ENCODE data around the gene CDC42EP5. TPM values are rescaled to one million over a fixed set of nuclear protein-coding genes. Genes with fewer than 3 reads are reported as not detected.
"Not testable (repeated sequence)": the region's sequence is repeated elsewhere in the genome, so short reads cannot be mapped to it uniquely, and the experiment has no call there.

Gene CDC42EP5
- polyA plus RNA-seq, 3 donors = 18.7 to 44.1 (median 37.1) TPM

DNA sequence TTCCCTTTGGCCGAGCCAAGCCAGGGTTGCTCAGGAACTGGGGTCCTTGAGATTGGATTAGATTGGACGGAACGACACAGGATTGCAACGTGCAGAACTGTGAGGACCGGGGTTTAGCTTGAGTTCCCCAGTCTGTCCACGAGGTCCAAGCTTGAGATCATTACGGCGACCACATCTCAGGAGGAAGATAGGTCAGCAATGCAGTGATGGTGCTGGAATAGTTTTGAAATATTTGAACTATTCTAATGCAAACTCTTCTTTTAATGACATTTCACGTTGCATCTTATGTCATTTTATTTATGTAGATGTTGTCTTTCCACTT, 25.3 kb upstream of the CDC42EP5 start:
- not testable (repeated sequence) for DNase-seq (ENCODE audit: extremely low read depth in 1 of 11, low read depth in 9 of 11, low spot score in 4 of 11)

DNA sequence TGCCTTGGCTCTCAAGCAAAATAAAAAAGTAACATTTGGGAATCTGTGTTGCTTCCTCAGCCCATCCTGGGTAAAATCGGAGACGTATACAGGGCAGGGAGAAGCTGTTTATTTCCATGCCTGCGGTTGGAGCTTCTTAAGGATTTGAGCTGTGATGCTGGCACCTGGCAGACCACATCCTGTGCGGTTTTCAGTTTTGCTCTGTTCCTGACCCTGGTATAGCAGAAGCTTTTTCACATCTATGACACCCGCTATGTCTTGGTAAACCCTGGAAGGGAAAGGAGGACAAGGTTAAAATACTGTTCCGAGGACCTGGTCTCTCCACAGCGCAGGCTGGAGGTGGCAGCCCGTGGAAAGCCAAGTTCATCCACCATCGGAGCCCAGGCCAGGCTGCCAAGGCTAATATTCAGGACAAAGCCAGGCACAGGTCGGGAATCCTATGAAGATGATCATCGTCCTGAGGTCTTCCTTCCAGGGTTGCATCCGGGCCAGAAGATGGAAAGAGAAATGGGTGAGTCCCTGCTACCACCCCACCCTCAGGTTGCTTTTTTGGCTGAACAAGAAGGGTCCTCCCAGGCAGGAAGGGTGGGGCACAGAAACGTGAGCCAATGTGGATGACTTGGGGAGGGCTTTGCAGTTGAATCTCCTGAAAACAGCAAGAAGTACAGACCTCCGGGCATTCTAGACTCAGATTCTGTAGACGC, 24.8 kb upstream of the CDC42EP5 start:
- not testable (repeated sequence) for DNase-seq (ENCODE audit: extremely low read depth in 1 of 11, low read depth in 9 of 11, low spot score in 4 of 11)

DNA sequence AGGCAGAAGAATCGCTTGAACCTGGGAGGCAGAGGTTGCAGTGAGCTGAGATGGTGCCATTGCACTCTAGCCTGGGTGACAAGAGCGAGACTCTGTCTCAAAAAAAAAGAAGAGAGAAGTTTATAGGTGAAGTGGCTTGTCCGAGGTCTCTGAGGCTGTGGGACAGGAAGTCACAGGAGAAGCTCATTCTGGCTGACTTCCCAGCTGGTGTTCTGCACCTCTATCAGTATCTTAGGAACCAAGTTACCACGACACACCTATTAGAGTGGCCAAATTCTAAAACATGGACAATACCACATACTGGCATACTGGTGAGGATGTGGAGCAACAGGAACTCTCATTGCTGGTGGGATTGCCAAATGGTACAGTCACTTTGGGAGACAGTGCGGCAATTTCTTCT, 22.2 kb upstream of the CDC42EP5 start:
- not testable (repeated sequence) for DNase-seq (ENCODE audit: extremely low read depth in 1 of 11, low read depth in 9 of 11, low spot score in 4 of 11)

DNA sequence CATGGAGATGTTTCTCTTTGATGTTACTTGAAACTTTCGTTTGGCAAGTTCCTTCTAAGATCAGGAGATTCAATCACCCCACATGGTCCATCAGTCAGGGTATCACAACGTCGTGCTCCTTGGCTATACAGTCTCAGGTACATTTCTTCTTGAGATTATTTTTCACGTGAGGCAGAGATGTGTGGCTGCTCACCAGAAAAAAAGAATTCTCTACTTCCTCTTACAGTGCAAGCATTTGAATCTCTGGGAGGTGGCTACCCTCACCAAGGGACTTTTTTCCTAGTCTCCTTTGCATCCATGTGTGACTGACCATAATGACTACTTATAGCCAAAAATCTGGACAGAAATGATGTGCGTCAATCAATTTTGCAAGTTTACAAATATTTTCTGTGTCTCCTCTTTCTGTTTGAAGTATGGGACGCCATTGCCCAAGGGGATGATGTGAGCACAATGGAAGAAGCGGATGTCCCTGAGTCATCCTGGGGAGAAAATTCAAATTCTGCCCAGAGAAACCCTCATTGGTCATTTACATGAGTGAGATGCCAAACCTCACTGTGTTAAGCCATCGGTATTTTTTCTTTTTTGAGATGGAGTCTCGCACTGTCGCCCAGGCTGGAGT, 21.0 kb upstream of the CDC42EP5 start:
- DNase-seq (ENCODE audit: extremely low read depth in 1 of 11, low read depth in 9 of 11, low spot score in 4 of 11) = no peak

DNA sequence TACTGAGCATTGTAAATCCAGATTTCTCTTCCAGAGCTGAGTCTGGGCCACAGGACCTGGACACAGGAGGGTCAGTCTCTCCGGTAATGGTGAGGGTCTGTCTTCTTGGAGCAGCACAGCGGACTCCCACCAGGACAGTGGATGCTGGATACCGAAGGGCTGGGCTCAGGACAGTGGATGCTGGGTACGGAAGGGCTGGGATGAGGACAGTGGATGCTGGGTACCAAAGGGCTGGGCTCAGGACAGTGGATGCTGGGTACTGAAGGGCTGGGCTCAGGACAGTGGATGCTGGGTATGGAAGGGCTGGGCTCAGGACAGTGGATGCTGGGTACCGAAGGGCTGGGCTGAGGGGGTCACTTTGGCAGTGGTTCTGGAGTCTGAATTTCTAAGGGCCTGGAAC, 20.0 kb upstream of the CDC42EP5 start:
- not testable (repeated sequence) for DNase-seq (ENCODE audit: extremely low read depth in 1 of 11, low read depth in 9 of 11, low spot score in 4 of 11)

DNA sequence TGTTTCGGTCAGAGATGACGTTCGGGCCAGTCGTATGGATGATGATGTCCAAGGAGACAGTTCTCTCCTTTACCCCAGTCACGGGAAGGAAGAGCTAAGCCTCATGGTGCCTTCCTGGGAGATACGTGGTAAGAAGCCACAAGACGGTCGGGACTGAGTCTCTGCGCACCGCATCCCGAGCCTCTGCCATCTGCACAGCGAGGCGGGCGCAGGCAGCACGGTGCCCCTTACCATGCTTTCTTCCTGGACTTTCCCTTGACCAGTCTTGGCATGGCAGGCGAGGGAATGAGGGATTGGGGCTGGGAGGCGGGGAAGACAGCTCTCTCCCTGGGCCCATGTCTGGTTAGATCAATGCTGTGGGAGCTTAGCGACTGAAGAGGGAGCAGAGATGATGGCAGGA, 19.5 kb upstream of the CDC42EP5 start:
- DNase-seq (ENCODE audit: extremely low read depth in 1 of 11, low read depth in 9 of 11, low spot score in 4 of 11) = no peak

DNA sequence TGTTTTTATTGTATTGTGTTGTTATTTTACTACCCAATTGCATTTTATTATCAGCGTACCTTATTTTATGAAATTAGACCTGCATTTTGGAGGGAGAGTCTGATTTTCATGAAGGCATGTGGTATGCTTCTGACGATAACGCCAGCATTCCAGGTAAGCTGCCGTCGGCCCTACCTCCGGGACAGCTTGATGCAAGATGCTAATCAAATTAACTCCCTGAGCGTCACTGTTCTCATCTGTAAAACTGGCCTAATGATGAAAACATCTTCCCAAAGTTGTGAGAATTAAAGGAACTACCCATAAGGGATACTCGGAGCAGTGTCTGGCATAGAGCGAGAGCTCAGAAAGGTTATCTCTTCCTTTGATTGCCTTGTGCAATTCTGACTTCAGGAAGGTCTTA, 16.7 kb upstream of the CDC42EP5 start:
- no peak for DNase-seq (ENCODE audit: extremely low read depth in 1 of 11, low read depth in 9 of 11, low spot score in 4 of 11)

DNA sequence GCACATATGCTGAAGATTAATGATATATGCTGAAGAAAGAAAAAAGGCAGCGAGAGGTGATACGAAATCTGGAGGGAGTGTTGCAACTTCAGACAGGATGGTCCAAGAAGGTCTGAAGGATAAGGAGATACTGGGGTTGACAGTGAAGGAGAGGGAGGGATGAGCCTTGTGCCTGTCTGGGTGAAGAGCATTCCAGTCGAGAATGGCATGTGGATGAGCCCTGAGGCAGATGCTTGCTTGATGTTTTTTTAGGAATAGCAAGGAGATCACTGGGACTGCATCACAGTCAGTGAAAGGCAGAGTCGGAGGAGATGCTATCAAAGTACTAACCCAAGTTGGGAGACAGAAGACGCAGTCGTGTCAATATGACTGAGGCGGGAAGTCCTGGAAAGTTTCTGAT, 16.2 kb upstream of the CDC42EP5 start:
- DNase-seq (ENCODE audit: extremely low read depth in 1 of 11, low read depth in 9 of 11, low spot score in 4 of 11) = no peak

DNA sequence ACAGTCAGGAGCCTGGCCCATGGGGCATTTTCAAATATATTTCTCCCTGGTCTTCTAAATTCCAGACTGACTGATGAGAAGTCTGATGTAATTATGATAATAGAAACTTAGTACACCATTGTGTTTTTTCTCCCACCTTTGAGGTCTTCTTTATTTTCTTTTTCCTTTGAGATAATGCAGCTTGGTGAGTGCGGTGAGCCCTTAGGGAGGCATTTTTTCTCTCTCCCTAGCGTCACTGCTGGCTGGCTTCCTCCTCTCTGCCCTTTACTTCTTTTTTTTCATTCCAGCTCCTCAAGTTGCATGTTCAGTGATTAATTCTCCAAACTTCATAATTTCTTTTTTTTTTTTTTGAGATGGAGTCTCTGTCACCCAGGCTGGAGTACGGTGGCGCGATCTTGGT, 12.8 kb upstream of the CDC42EP5 start:
- DNase-seq (ENCODE audit: extremely low read depth in 1 of 11, low read depth in 9 of 11, low spot score in 4 of 11) = no peak

DNA sequence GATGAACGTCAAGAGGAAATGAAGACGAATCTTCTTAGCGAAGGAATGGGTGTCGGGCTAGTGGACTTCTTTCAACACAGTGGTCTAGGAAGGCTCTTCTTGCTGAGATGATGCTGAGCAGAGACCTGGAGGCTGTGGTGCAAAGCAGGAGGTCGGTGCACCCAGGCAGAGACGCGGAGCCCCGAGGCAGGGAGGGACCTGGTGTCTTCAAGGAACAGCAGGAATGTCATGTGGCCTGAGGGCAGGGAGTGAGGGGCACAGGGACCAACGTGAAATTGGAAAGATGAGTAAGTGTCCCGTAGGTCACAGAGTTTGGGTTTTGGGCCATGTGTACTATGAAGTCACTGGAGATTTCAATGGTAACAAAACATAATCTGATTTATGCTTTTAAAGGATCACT, 11.4 kb upstream of the CDC42EP5 start:
- DNase-seq (ENCODE audit: extremely low read depth in 1 of 11, low read depth in 9 of 11, low spot score in 4 of 11) = no peak

DNA sequence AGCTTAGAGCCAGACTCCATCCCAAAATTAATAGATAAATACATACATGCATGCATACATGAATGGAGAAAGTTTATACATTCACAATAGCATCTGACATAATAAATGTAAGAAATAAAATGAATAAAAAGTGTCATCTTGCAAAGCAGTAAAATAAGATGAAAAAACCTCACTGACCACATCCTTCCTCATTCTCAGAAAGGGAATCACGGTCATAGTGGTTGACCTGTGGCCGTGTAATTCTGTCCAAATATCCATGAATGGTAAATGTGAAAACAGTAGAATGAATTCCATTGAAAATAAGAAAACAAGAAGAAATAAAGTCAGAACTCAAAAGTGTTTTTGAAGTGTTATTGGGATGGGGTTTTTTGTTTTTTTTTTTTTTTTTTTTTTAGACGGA, 9.8 kb upstream of the CDC42EP5 start:
- DNase-seq (ENCODE audit: extremely low read depth in 1 of 11, low read depth in 9 of 11, low spot score in 4 of 11) = no peak

DNA sequence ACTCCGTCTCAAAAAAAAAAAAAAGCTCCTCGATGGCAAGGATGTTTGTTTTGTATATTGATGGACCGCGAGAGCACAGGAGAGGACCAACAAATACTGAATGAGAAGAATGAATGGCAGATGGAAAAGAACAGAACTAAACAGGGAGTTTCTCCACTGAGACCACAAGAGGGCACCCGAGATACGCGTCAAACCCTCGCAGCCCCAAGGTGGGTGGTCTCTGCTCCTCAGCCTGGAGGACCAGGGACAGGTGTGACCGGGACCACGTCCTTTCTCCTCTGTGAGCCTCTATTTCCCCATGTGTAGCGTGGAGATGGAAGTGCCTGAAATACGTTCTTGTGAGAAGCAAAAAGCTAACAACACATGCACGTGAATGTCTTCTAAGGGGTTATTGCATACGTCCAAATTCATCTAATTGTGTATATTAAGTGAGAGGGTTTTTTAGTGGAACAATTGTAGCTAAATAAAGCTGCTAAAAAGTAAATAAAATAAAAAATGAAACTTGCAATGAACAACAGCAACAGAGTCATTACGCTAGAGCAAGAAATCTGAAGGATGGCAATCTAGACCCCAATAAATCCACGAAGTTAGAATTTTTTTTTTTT, 8.3 kb upstream of the CDC42EP5 start:
- DNase-seq (ENCODE audit: extremely low read depth in 1 of 11, low read depth in 9 of 11, low spot score in 4 of 11) = peak in 3 of 11 donors; percentile 45 to 69 (median 57)

DNA sequence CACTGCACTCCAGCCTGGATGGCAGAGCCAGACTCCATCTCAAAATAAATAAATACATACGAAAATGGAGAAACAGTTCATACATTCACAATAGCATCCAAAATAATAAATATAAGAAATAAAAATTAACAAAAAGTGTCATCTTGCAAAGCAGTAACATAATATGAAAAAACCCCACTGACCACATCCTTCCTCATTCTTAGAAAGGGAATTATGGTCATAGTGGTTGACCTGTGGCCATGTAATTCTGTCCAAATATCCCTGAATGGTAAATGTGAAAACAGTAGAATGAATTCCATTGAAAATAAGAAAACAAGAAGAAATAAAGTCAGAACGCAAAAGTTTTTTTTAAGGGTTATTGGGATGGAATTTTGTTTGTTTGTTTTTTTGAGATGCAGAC, 7.0 kb upstream of the CDC42EP5 start:
- DNase-seq (ENCODE audit: extremely low read depth in 1 of 11, low read depth in 9 of 11, low spot score in 4 of 11) = no peak

DNA sequence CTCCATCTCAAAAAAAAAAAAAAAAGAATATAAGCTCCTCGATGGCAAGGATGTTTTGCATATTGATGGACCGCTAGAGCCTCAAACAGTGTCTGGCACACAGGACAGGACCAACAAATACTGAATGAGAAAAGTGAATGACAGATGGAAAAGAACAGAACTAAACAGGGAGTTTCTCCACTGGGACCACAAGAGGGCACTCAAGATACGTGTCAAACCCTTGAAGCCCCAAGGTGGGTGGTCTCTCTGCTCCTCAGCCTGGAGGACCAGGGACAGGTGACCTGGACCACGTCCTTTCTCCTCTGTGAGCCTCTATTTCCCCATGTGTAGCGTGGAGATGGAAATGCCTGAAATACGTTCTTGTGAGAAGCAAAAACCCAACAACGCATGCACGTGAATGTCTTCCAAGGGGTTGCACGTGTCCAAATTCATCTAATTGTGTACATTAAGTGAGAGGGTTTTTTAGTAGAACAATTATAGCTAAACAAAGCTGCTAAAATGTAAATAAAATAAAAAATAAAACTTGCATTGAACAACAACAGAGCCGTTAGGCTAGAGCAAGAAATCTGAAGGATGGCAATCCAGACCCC, 5.7 kb upstream of the CDC42EP5 start:
- peak in 2 of 11 donors; percentile 35 to 68 for DNase-seq (ENCODE audit: extremely low read depth in 1 of 11, low read depth in 9 of 11, low spot score in 4 of 11)

DNA sequence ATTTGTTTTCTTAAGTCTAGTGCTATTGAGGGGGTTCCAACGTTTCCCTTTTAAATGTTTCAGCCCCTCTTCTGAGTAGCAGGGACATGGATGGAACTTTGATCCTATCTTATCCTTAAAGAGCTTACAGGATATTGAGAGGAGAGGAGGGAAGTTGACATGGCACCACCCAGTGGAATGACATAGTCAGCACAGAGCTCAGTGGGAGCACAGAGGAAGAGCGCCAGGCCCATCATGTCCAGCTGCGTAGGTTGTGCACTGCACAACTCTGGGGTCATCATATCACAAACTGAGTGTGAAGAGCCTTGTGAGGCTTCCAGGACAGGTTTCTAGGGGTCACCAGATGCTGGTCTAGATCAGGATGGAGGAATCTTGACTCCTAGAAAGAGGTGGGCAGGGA, 4.6 kb upstream of the CDC42EP5 start:
- DNase-seq (ENCODE audit: extremely low read depth in 1 of 11, low read depth in 9 of 11, low spot score in 4 of 11) = no peak

DNA sequence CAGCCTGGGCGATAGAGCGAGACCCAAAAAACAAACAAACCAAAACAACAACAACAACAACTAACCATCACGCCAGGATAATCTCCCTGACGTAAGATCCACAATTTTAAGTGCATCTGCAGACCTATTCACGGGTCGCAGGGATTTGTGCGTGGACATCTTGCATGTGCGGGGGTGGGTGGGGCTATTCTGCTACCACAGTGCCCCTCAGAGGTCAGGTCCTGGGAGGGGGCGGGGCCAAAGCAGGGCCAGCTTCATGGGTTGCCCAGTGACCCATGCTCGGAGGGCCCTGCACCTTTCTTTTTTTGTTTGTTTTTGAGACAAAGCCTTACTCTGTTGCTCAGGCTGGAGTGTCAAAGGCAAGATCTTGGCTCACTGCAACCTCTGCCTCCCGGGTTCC, 2.6 kb upstream of the CDC42EP5 start:
- no peak for DNase-seq (ENCODE audit: extremely low read depth in 1 of 11, low read depth in 9 of 11, low spot score in 4 of 11)

DNA sequence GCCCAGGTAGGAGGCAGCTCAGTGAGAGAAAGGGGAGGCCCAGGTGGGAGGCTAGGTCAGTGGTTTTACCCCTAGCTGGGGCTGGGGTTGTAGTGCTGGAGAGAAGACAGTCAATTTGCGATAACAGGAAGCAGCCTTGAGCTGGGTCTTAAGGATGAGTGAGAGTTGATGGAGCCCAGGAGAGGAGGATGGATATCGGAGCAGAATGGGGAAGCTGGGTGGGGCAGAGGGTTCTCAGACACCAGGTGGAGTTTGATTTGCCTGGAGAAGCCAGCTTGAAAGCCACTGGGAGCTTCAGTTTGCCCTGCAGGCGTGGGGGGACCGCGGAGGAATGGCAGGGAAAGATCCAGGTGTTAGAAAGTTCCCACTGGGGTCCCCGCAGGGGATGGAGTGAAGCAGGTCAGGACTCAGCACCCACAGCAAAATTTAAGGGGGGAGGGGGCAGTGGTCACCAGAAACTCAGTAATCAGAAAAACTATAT, 836 bp upstream of the CDC42EP5 start:
- no peak for DNase-seq (ENCODE audit: extremely low read depth in 1 of 11, low read depth in 9 of 11, low spot score in 4 of 11)

DNA sequence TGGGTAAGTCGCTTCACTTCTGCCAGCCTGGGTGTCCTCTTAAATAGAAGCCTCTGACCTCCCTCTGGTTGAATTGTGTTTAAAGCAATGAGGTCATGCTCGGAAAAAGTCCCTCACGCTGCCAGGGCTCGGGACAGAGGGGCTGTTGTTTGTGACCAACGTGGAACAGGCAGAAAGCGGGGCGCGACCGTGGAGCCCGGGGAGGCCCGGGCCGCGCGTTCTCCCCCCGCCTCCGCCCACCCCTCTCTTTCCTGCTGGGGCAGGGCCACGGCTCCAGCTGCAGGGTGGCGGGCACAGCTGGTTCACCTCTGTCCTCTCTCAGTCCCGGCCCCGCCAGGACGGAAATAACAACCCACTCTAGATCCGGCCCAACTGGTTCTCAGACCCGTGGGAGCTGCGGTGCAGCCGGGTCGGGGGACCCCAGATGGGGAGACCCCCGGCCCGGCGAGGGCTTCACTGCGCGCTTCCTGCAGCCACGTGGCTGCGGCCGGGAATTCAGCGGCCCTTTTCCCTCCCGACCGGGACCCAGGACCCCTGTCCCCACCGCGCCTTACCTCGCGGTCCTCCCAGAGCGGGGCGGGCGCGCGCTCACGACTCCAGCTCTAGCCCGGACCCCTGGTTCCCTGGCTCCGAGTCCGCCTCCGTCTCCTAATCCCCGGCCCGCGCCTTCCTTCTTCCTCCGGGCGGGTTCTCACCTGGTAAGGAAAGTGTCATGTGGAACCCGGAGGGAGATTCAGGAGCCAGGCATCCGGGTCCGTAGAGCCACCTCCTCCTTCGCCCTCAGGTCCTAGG, 1.9 kb downstream of the CDC42EP5 start:
- DNase-seq (ENCODE audit: extremely low read depth in 1 of 11, low read depth in 9 of 11, low spot score in 4 of 11) = no peak

DNA sequence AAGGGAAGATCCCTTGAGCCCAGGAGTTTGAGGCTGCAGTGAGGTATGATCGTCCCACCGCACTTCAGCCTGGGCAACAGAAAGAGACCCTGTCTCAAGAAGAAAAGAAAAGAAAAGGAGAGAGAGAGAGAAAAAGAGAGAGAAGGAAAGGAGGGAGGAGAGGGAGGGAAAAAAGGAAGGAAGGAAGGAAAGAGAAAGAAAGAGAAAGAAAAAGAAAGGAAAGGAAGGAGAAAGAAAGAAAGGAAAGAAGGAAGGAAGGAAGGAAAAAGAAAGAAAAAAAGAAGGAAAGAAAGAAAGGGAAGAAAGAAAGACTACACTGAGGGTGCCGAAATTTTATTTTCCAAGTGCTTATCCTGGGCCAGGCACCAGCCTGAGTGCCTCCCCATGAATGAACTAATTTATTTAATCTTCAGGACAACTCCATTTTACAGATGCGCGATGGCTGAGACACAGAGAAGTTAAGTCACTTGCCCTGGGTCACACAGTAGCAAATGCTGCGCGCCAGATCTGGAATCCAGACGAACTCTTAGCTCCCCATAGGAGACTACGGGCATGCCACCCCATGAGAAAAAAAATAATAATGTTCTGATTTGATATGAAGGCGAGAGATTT, 2.7 kb downstream of the CDC42EP5 start:
- DNase-seq (ENCODE audit: extremely low read depth in 1 of 11, low read depth in 9 of 11, low spot score in 4 of 11) = no peak
